K562 (cell line): ENCODE data around the gene TEP1. TPM values are rescaled to one million over a fixed set of nuclear protein-coding genes. Genes with fewer than 3 reads are reported as not detected.
A peak's percentile ranks its signal among the peaks of the same experiment; 100 is the strongest.

ENCODE experiments used
- ATAC-seq: fragments of 200-7000 bp; cut with Tn5 transposase; 3 replicates; pipeline ENCODE4 v1.9.1; 2020; ENCODE audit warnings: moderate library complexity
- BruUV-seq: library from RNA; stranded (reverse); fragments of 400-500 nt; replicated peaks from 2 replicates; lab custom pipeline; 2021; lab: Mats Ljungman, UMichigan
- CTCF ChIA-PET: fragments of 300-600 bp; formaldehyde crosslinking; extraction: SDS; loops from one replicate; lab custom pipeline; 2021; ENCODE audit warnings: low intra/inter-chr PET ratio; lab: Yijun Ruan, JAX
- POLR2A ChIA-PET: fragments of 300-600, 350-650 bp; sonication (Branson Sonifier 250); formaldehyde crosslinking; extraction: SDS; loops from one replicate; lab custom pipeline; 2021; ENCODE audit warnings: antibody characterized with exemption, inconsistent platforms; lab: Yijun Ruan, JAX
- DNase-seq, 4 experiments: peaks; one replicate each; pipeline versions ENCODE4 v3.0.0 to v3.0.0-alpha.2; 2011 to 2018; ENCODE audit warnings: low spot score in 3 of 4, mixed read lengths in 3 of 4; ENCODE audit errors: extremely low read depth in 1 of 4
- FAIRE-seq: peaks from 2 replicates; lab custom pipeline; 2011; peaks lifted over from hg19 to GRCh38; lab: Jason Lieb, UNC
- H2AFZ ChIP-seq: 2 replicates; pipeline ENCODE4 v1.6.0; 2011; ENCODE audit warnings: low read depth, low read length, control low read depth, inconsistent platforms
- H3K27ac ChIP-seq: fragments of 200-600 bp; 3 replicates; pipeline ENCODE4 v1.8.0; 2011; ENCODE audit warnings: low read depth, mild to moderate bottlenecking, control low read depth, inconsistent platforms, low read length, moderate library complexity, mixed read lengths; ENCODE audit errors: extremely low read depth
- H3K27me3 ChIP-seq, 2 experiments: fragments of 300-600 bp in 1 of 2; 2 replicates in 1 of 2; 3 replicates in 1 of 2; pipeline versions ENCODE4 v1.6.0 to v1.8.0; 2011; ENCODE audit warnings: inconsistent platforms in 2 of 2, low read length in 2 of 2, mild to moderate bottlenecking in 1 of 2, mixed read lengths in 1 of 2, moderate library complexity in 1 of 2; ENCODE audit not compliant: control insufficient read depth in 2 of 2, insufficient read depth in 2 of 2
- H3K36me3 ChIP-seq: fragments of 300-600 bp; 3 replicates; pipeline ENCODE4 v1.8.0; 2011; ENCODE audit warnings: mild to moderate bottlenecking, low read length, inconsistent platforms; ENCODE audit not compliant: control insufficient read depth, insufficient read depth
- H3K4me1 ChIP-seq, 2 experiments: fragments of 200-600 bp in 1 of 2; replicated peaks in 1 of 2; 2 replicates in 1 of 2; 3 replicates in 1 of 2; pipeline versions ENCODE4 v1.5.1 to v1.8.0; 2011; ENCODE audit warnings: inconsistent platforms in 2 of 2, low read length in 2 of 2, mild to moderate bottlenecking in 1 of 2, mixed read lengths in 1 of 2, moderate library complexity in 1 of 2; ENCODE audit not compliant: control insufficient read depth in 2 of 2, insufficient read depth in 2 of 2
- H3K4me2 ChIP-seq: 2 replicates; pipeline ENCODE4 v1.6.1; 2011; ENCODE audit warnings: low read length, control low read depth, inconsistent platforms, mixed read lengths; ENCODE audit not compliant: insufficient read depth
- H3K4me3 ChIP-seq: fragments of 200-600 bp; sonication (generic), shearing (Covaris generic); 2 replicates; pipeline ENCODE4 v1.5.1; 2016; ENCODE audit warnings: control low read depth, inconsistent platforms
- H3K79me2 ChIP-seq: fragments of 200-600 bp; 3 replicates; pipeline ENCODE4 v1.8.0; 2011; ENCODE audit warnings: low read length, inconsistent platforms; ENCODE audit not compliant: control insufficient read depth, insufficient read depth
- H3K9ac ChIP-seq, 2 experiments: 2 replicates each; pipeline versions ENCODE4 v1.6.0 to v1.6.1; 2011; ENCODE audit warnings: low read depth in 2 of 2, low read length in 2 of 2, control low read depth in 1 of 2, inconsistent platforms in 1 of 2, mild to moderate bottlenecking in 1 of 2, mixed read lengths in 1 of 2; ENCODE audit not compliant: insufficient read depth in 1 of 2
- H3K9me1 ChIP-seq: one replicate; pipeline ENCODE4 v1.6.0; 2011; ENCODE audit warnings: inconsistent platforms, mild to moderate bottlenecking, low read length, moderate library complexity; ENCODE audit not compliant: control insufficient read depth, insufficient read depth
- H3K9me3 ChIP-seq: replicated peaks from 2 replicates; pipeline ENCODE4 v1.5.1; 2011; ENCODE audit warnings: low read depth, low read length, inconsistent platforms; ENCODE audit not compliant: control insufficient read depth, insufficient read depth
- H4K20me1 ChIP-seq: replicated peaks from 2 replicates; pipeline ENCODE4 v1.6.1; 2011; ENCODE audit warnings: low read length, inconsistent platforms, mixed read lengths; ENCODE audit not compliant: control insufficient read depth, insufficient read depth
- DPF2 ChIP-seq: fragments of 450-650 bp; IDR thresholded peaks from 2 replicates; pipeline ENCODE4 v1.6.1; 2016
- EGR1 ChIP-seq: fragments of 450-650 bp; conservative IDR thresholded peaks from 2 replicates; pipeline ENCODE4 v1.6.1; 2017; ENCODE audit warnings: mild to moderate bottlenecking
- ELF4 ChIP-seq: fragments of 450-650 bp; formaldehyde crosslinking; IDR thresholded peaks from 2 replicates; pipeline ENCODE4 v1.4.0; 2022; ENCODE audit warnings: missing genetic modification characterization
- FOXA3 ChIP-seq, 2 experiments: fragments of 450-650 bp in 1 of 2; sonication (generic) in 1 of 2; formaldehyde crosslinking; IDR thresholded peaks in 1 of 2; conservative IDR thresholded peaks in 1 of 2; 2 replicates each; pipeline versions ENCODE4 v1.4.0 to v1.8.0; 2020 to 2022; ENCODE audit warnings: mild to moderate bottlenecking in 2 of 2, missing genetic modification reagents in 1 of 2
- FOXK2 ChIP-seq, 2 experiments: fragments of 450-650 bp; IDR thresholded peaks in 1 of 2; conservative IDR thresholded peaks in 1 of 2; 2 replicates each; pipeline ENCODE4 v1.6.1; 2016; ENCODE audit warnings: low read depth in 2 of 2, mild to moderate bottlenecking in 1 of 2
- FOXP4 ChIP-seq: sonication (generic); formaldehyde crosslinking; IDR thresholded peaks from 2 replicates; pipeline ENCODE4 v1.8.0; 2022; ENCODE audit warnings: mild to moderate bottlenecking, missing genetic modification reagents, borderline replicate concordance
- HDAC1 ChIP-seq, 2 experiments: fragments of 450-650 bp; IDR thresholded peaks; 2 replicates each; pipeline ENCODE4 v1.6.1; 2016 to 2017; ENCODE audit warnings: inconsistent platforms in 1 of 2, mild to moderate bottlenecking in 1 of 2, moderate library complexity in 1 of 2
- KAT8 ChIP-seq: fragments of 450-650 bp; IDR thresholded peaks from 2 replicates; pipeline ENCODE4 v1.6.1; 2016; ENCODE audit warnings: low read depth, mild to moderate bottlenecking
- NFE2 ChIP-seq: IDR thresholded peaks from 2 replicates; pipeline ENCODE4 v1.6.1; 2014; ENCODE audit warnings: antibody characterized with exemption, low read depth
- SMARCA4 ChIP-seq: fragments of 450-650 bp; IDR thresholded peaks from 2 replicates; pipeline ENCODE4 v1.6.1; 2016
- XRCC4 ChIP-seq: IDR thresholded peaks from one replicate; pipeline ENCODE4 v1.6.1; 2011; ENCODE audit not compliant: insufficient read depth, insufficient read length; ENCODE audit errors: extremely low read depth
- ZBTB8A ChIP-seq: fragments of 450-650 bp; IDR thresholded peaks from 2 replicates; pipeline ENCODE4 v1.6.1; 2018; ENCODE audit warnings: mild to moderate bottlenecking, moderate library complexity; ENCODE audit not compliant: partially characterized antibody
- ZNF561 ChIP-seq: fragments of 450-650 bp; formaldehyde crosslinking; conservative IDR thresholded peaks from 2 replicates; pipeline ENCODE4 v1.4.0; 2020; ENCODE audit warnings: mild to moderate bottlenecking, moderate library complexity
- ZNF584 ChIP-seq: fragments of 200-800 bp; sonication (Bioruptor generic); IDR thresholded peaks from 2 replicates; pipeline ENCODE4 v1.6.1; 2016; ENCODE audit warnings: low read depth, mild to moderate bottlenecking, missing genetic modification characterization, missing compliant biosample characterization
- ZNF699 ChIP-seq: fragments of 250-450 bp; sonication (Bioruptor Pico); IDR thresholded peaks from 2 replicates; pipeline ENCODE4 v1.8.0; 2021; ENCODE audit warnings: mild to moderate bottlenecking, moderate library complexity; ENCODE audit not compliant: insufficient replicate concordance
- ZNF740 ChIP-seq, 3 experiments: fragments of 200-800 bp in 1 of 3; sonication (Bioruptor generic) in 1 of 3; sonication (generic) in 1 of 3; formaldehyde crosslinking in 1 of 3; IDR thresholded peaks; 2 replicates each; pipeline versions ENCODE4 v1.6.1 to v1.8.0; 2016 to 2022; ENCODE audit warnings: mild to moderate bottlenecking in 2 of 3, missing compliant biosample characterization in 2 of 3, missing genetic modification characterization in 2 of 3, missing genetic modification reagents in 1 of 3
- ZSCAN32 ChIP-seq: fragments of 450-650 bp; formaldehyde crosslinking; IDR thresholded peaks from 2 replicates; pipeline ENCODE4 v1.4.0; 2020; ENCODE audit warnings: mild to moderate bottlenecking, moderate library complexity
- ZZZ3 ChIP-seq: fragments of 450-650 bp; IDR thresholded peaks from 2 replicates; pipeline ENCODE4 v1.6.1; 2016; ENCODE audit warnings: antibody characterized with exemption, mild to moderate bottlenecking, moderate library complexity
- WGBS: fragments of 100-300 bp; shearing (Covaris generic); methylation state at CpG from one replicate; pipeline ENCODE4 v1.1.6; 2016; ENCODE audit warnings: low coverage, mixed read lengths; ENCODE audit not compliant: insufficient coverage; ENCODE audit errors: missing lambda C conversion rate; 5-methylcytosine and 5-hydroxymethylcytosine counted together
- in situ Hi-C: fragments of 300-500 bp; cut with MboI; formaldehyde crosslinking; loops from 4 replicates; pipeline ENCODE4 v1.15.0; 2018; ENCODE audit warnings: inconsistent platforms, mixed read lengths
- intact Hi-C: fragments of 100-400 bp; cut with micrococcal nuclease; formaldehyde crosslinking; loops from 2 replicates; pipeline ENCODE4 v1.14.2; 2022
- polyA plus RNA-seq, 8 experiments: library from polyadenylated mRNA; depleted of rRNA in 4 of 8; stranded (reverse) in 5 of 8; unstranded in 3 of 8; fragments of >200 nt; fragmentation: Nextera tagmentation in 2 of 8; fragmentation: Illumina TruSeq in 1 of 8; extraction: Ambion mirVana in 2 of 8; extraction: Trizol in 1 of 8; gene quantifications; 2 replicates each; pipeline versions ENCODE4 v1.2.1 to v1.2.3, GENCODE V29; 2011 to 2014; ENCODE audit warnings: inconsistent platforms in 1 of 8, missing spikeins in 1 of 8
- total RNA-seq, 7 experiments: library from RNA; depleted of rRNA in 6 of 7; stranded (reverse); fragments of >200 nt in 6 of 7; fragmentation: Illumina TruSeq in 2 of 7; extraction: Trizol in 2 of 7; gene quantifications; 2 replicates each; pipeline versions ENCODE4 v1.2.1 to v1.2.3, GENCODE V29; 2011 to 2021; ENCODE audit warnings: low replicate concordance in 1 of 7
- TF ChIP-seq, protein P1 (sequence below): sonication (generic); formaldehyde crosslinking; IDR thresholded peaks from 2 replicates; pipeline ENCODE4 v1.5.0; 2020; ENCODE audit warnings: missing genetic modification reagents

The TEP1 gene
- total and polyA plus RNA-seq, 9 of the 15 experiments (the other 6 are each of a cell fraction or from before 2014, with no cell fraction given) = 1.0 to 12.2 (median 7.1) TPM

- Histone ChIP-seq H3K4me1 (peaks cover 0 to 16% of the 10 kb centered on the region in 2 experiments; a peak in 2 of 5 replicates), H3K4me3 (peak overlapping the region; percentile 45), H3K36me3 (peaks cover 44% of the 10 kb centered on the region), H3K27ac (peak overlapping the region; percentile 63), H3K9ac (peak overlapping the region in 1 of 2 experiments; percentile 73; a peak in 2 of 4 replicates), H2AFZ (no peak overlapping the region), H4K20me1 (no peaks in the 10 kb centered on the region; the same call in 1 of the 2 replicates), H3K9me3 (no peaks in the 10 kb centered on the region; the same call in 1 of the 2 replicates), H3K9me1 (no peaks in the 10 kb centered on the region), H3K27me3 (no peaks in the 10 kb centered on the region), H3K79me2 (peaks cover 72% of the 10 kb centered on the region), H3K4me2 (peak overlapping the region; percentile 74)
- peak; percentile 66 for ATAC-seq
- peak in 2 of 4 experiments; percentile 42 to 52 for DNase-seq
- POLR2A ChIA-PET = no interaction called here
- CTCF ChIA-PET = interaction anchor here (1.0 kb wide), 1 partner anchor 277 kb away, joined by 3 read pairs; no protein-coding TSS in a partner anchor
- in situ Hi-C loops = no loop called here
- BruUV-seq = TSS peak; percentile 14
- intact Hi-C loops = loop anchor here (10.0 kb wide), 1 partner anchor 484 kb away; no protein-coding TSS in a partner anchor
- 0% methylated on average over 2 of the region's 2 CpGs for WGBS
- FAIRE-seq = peak; percentile 11
- TF ChIP-seq DPF2 (peak; percentile 42; the same call in 1 of the 2 replicates), FOXP4 (CRISPR knock-in tag) (no peak), ZNF699 (CRISPR knock-in tag) (no peak), KAT8 (no peak), HDAC1 (IDR thresholded peaks at IDR 0.05) (peak in 1 of 2 experiments; percentile 40; a peak in 1 of 4 replicates), ZBTB8A (no peak), ELF4 (CRISPR knock-in tag) (no peak), ZNF740 (CRISPR knock-in tag; IDR thresholded peaks at IDR 0.05) (no peak), ZNF740 (tag; IDR thresholded peaks at IDR 0.05) (no peak), FOXK2 (conservative IDR thresholded peaks at IDR 0.05 in 1 of 2, IDR thresholded peaks at IDR 0.05 in 1 of 2; ENCODE audit: low read depth in 2 of 2) (peak; percentile 79 to 87), EGR1 (no peak), ZZZ3 (no peak), ZNF584 (no peak), FOXA3 (CRISPR knock-in tag; conservative IDR thresholded peaks at IDR 0.05 in 1 of 2, IDR thresholded peaks at IDR 0.05 in 1 of 2) (peak in 1 of 2 experiments; percentile 38; a peak in 1 of 4 replicates), ZNF561 (CRISPR knock-in tag) (no peak), XRCC4 (no peak), SMARCA4 (no peak), NFE2 (peak; percentile 64), ZSCAN32 (CRISPR knock-in tag) (no peak)
- TF ChIP-seq, protein P1, sequence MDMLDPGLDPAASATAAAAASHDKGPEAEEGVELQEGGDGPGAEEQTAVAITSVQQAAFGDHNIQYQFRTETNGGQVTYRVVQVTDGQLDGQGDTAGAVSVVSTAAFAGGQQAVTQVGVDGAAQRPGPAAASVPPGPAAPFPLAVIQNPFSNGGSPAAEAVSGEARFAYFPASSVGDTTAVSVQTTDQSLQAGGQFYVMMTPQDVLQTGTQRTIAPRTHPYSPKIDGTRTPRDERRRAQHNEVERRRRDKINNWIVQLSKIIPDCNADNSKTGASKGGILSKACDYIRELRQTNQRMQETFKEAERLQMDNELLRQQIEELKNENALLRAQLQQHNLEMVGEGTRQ (CRISPR knock-in tag) = no peak
These were observed 82.2 kb downstream of the TEP1 start for GRCh38 chr14:20331053-20331613.
